K562 (cell line): Measurements from ENCODE around the gene ANAPC16. TPM values are rescaled to one million over a fixed set of nuclear protein-coding genes. Genes with fewer than 3 reads are reported as not detected.
A peak's percentile ranks its signal among the peaks of the same experiment; 100 is the strongest.

Experiments used
- ARID3B ChIP-seq: fragments of 250-450 bp; sonication (Bioruptor Pico); IDR thresholded peaks from 2 replicates; pipeline ENCODE4 v1.4.0; 2020; ENCODE audit warnings: borderline replicate concordance
- BDP1 ChIP-seq: IDR thresholded peaks from 3 replicates; pipeline ENCODE4 v1.6.1; 2011; ENCODE audit not compliant: insufficient read length, insufficient read depth
- E2F4 ChIP-seq: sonication (generic); formaldehyde crosslinking; IDR thresholded peaks from 2 replicates; pipeline ENCODE4 v1.8.0; 2022; ENCODE audit warnings: mild to moderate bottlenecking, low read depth, missing genetic modification reagents
- EP400 ChIP-seq: fragments of 450-650 bp; IDR thresholded peaks from 2 replicates; pipeline ENCODE4 v1.6.1; 2017; ENCODE audit warnings: antibody characterized with exemption, mild to moderate bottlenecking, moderate library complexity
- ESRRA ChIP-seq: fragments of 450-650 bp; IDR thresholded peaks from 2 replicates; pipeline ENCODE4 v1.6.1; 2014; ENCODE audit warnings: low read depth, mild to moderate bottlenecking, moderate library complexity, borderline replicate concordance
- GMEB1 ChIP-seq: fragments of 250-450 bp; sonication (Bioruptor Pico); IDR thresholded peaks from 2 replicates; pipeline ENCODE4 v1.4.0; 2020; ENCODE audit warnings: mild to moderate bottlenecking
- HNRNPH1 ChIP-seq: fragments of 200-400 bp; formaldehyde crosslinking; optimal IDR thresholded peaks from 2 replicates; pipeline ENCODE3; 2017; ENCODE audit warnings: low read depth, mild to moderate bottlenecking, low read length, moderate library complexity
- MAFF ChIP-seq: IDR thresholded peaks from 2 replicates; pipeline ENCODE4 v1.6.1; 2012; ENCODE audit warnings: low read length, improper control_type of control experiment
- MEIS2 ChIP-seq: fragments of 450-650 bp; IDR thresholded peaks from 2 replicates; pipeline ENCODE4 v1.6.1; 2014; ENCODE audit warnings: mild to moderate bottlenecking; ENCODE audit not compliant: partially characterized antibody
- NCOA1 ChIP-seq: fragments of 450-650 bp; IDR thresholded peaks from 2 replicates; pipeline ENCODE4 v1.6.1; 2016; ENCODE audit warnings: low read depth
- NR0B1 ChIP-seq: fragments of 450-650 bp; IDR thresholded peaks from one replicate; pipeline ENCODE4 v1.6.1; 2018; ENCODE audit warnings: mild to moderate bottlenecking, moderate library complexity; ENCODE audit not compliant: partially characterized antibody
- PTTG1 ChIP-seq: fragments of 450-650 bp; IDR thresholded peaks from 2 replicates; pipeline ENCODE4 v1.6.1; 2016; ENCODE audit warnings: low read depth, mild to moderate bottlenecking, missing genetic modification characterization, missing compliant biosample characterization
- SIX5 ChIP-seq, 2 experiments: IDR thresholded peaks; 2 replicates each; pipeline ENCODE4 v1.6.1; 2011; ENCODE audit warnings: low read length in 2 of 2, borderline replicate concordance in 1 of 2, low read depth in 1 of 2, mild to moderate bottlenecking in 1 of 2, moderate library complexity in 1 of 2; ENCODE audit not compliant: insufficient read depth in 1 of 2
- TSC22D4 ChIP-seq: fragments of 450-650 bp; IDR thresholded peaks from 2 replicates; pipeline ENCODE4 v1.6.1; 2016; ENCODE audit warnings: missing genetic modification characterization, missing biosample characterization, control low read depth
- ZC3H11A ChIP-seq: IDR thresholded peaks from 2 replicates; pipeline ENCODE4 v1.6.1; 2012; ENCODE audit warnings: low read depth, low read length, improper control_type of control experiment
- ZNF280B ChIP-seq: fragments of 250-450 bp; sonication (Bioruptor Pico); IDR thresholded peaks from 2 replicates; pipeline ENCODE4 v1.5.1; 2021; ENCODE audit warnings: mild to moderate bottlenecking
- ZNF408 ChIP-seq: fragments of 250-450 bp; sonication (Bioruptor Pico); IDR thresholded peaks from 2 replicates; pipeline ENCODE4 v1.4.0; 2020; ENCODE audit warnings: low read depth, mild to moderate bottlenecking, moderate library complexity
- ZNF655 ChIP-seq: fragments of 250-450 bp; sonication (Bioruptor Pico); IDR thresholded peaks from 2 replicates; pipeline ENCODE4 v1.5.0; 2021
- ZZZ3 ChIP-seq: fragments of 450-650 bp; IDR thresholded peaks from 2 replicates; pipeline ENCODE4 v1.6.1; 2016; ENCODE audit warnings: antibody characterized with exemption, mild to moderate bottlenecking, moderate library complexity
- polyA plus RNA-seq, 8 experiments: library from polyadenylated mRNA; depleted of rRNA in 4 of 8; stranded (reverse) in 5 of 8; unstranded in 3 of 8; fragments of >200 nt; fragmentation: Nextera tagmentation in 2 of 8; fragmentation: Illumina TruSeq in 1 of 8; extraction: Ambion mirVana in 2 of 8; extraction: Trizol in 1 of 8; gene quantifications; 2 replicates each; pipeline versions ENCODE4 v1.2.1 to v1.2.3, GENCODE V29; 2011 to 2014; ENCODE audit warnings: inconsistent platforms in 1 of 8, missing spikeins in 1 of 8
- total RNA-seq, 7 experiments: library from RNA; depleted of rRNA in 6 of 7; stranded (reverse); fragments of >200 nt in 6 of 7; fragmentation: Illumina TruSeq in 2 of 7; extraction: Trizol in 2 of 7; gene quantifications; 2 replicates each; pipeline versions ENCODE4 v1.2.1 to v1.2.3, GENCODE V29; 2011 to 2021; ENCODE audit warnings: low replicate concordance in 1 of 7

Gene ANAPC16
- total and polyA plus RNA-seq, 9 of the 15 experiments (the other 6 are each of a cell fraction or from before 2014, with no cell fraction given), result 42.6 to 208 (median 108) TPM

- TF ChIP-seq ZNF655, result peak; percentile 92
- 0 out of 2 replicates have a peak, but pooled peaks have one; percentile 16 for TF ChIP-seq GMEB1 (CRISPR knock-in tag)
- no peak for TF ChIP-seq MEIS2
- no peak for TF ChIP-seq E2F4 (CRISPR knock-in tag)
- TF ChIP-seq PTTG1, result no peak
- TF ChIP-seq EP400, result no peak
- no peak for TF ChIP-seq ZNF408 (CRISPR knock-in tag)
- 0 out of 2 replicates have a peak, but pooled peaks have one; percentile 74 for TF ChIP-seq ARID3B (CRISPR knock-in tag)
- no peak for TF ChIP-seq ZC3H11A
- no peak for TF ChIP-seq NCOA1
- no peak for TF ChIP-seq BDP1
- TF ChIP-seq HNRNPH1, result no peak
- peak; percentile 84 for TF ChIP-seq ZNF280B
- TF ChIP-seq TSC22D4, result no peak
- no peak for TF ChIP-seq NR0B1
- no peak for TF ChIP-seq SIX5 (IDR thresholded peaks at IDR 0.05; ENCODE audit: borderline replicate concordance in 1 of 2, insufficient read depth in 1 of 2, low read depth in 1 of 2, low read length in 2 of 2)
- no peak for TF ChIP-seq MAFF
- no peak for TF ChIP-seq ESRRA
- TF ChIP-seq ZZZ3, result no peak
Measured at GRCh38 chr10:72273410-72274212, 57.8 kb downstream of the ANAPC16 start, which contains the start of gene DDIT4 (continued).
